HG03139 (cell line): Measurements from ENCODE around the gene RAB15.
"Not testable (repeated sequence)": the region's sequence is repeated elsewhere in the genome, so short reads cannot be mapped to it uniquely, and the experiment has no call there.

ENCODE experiments used
- ATAC-seq: cut with Tn5 transposase; IDR thresholded peaks from one replicate; pipeline ENCODE4 v1.9.1; 2021; ENCODE audit not compliant: unreplicated experiment

Gene RAB15

GRCh38 chr14:64914237-64915028 lies 57.7 kb downstream of the RAB15 start, which contains the start of gene CHURC1:
TSS of gene CHURC1 (plus strand) at chr14:64914455. CDS start at chr14:64914496, 41 bp downstream.
- peak; percentile 96 for ATAC-seq

- ATAC-seq, result not testable (repeated sequence)
Measured at GRCh38 chr14:64913477-64913876, 58.7 kb downstream of the RAB15 start.

- no peak for ATAC-seq
Measured at GRCh38 chr14:64912261-64912660, 59.9 kb downstream of the RAB15 start.

GRCh38 chr14:64910847-64911495 lies 61.2 kb downstream of the RAB15 start:
- ATAC-seq, result no peak

- ATAC-seq, result no peak
Measured at GRCh38 chr14:64906022-64906421, 66.1 kb downstream of the RAB15 start.

DNA sequence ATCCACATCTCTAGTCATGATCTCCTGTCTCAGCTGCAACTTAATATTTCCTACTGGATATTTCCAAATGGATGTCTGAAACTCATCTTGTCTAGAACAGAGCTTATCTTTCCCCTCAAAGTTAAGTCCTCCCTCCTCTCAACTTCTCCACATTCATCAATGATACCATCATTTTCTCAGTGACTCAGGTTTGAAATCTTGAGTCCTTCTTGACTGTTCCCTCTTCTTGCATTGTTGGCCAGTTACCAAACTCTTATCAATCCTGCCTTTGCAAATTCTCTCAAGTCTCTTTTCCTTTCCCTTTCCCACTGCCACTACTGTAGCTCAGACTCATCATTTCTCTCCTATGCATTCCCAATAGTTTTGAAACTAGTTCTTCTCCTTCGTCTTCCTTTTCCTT lies 72.2 kb downstream of the RAB15 start:
- ATAC-seq, result no peak
